HCT116 (cell line): ENCODE data around the gene LNPEP. TPM values are rescaled to one million over a fixed set of nuclear protein-coding genes. Genes with fewer than 3 reads are reported as not detected.

Experiments
- ATAC-seq: fragments of 200-7000 bp; cut with Tn5 transposase; 2 replicates; pipeline ENCODE4 v1.9.1; 2020; ENCODE audit warnings: mild to moderate bottlenecking, moderate library complexity
- BruUV-seq: library from RNA; stranded (reverse); fragments of 400-500 nt; replicated peaks from 2 replicates; lab custom pipeline; 2021; lab: Mats Ljungman, UMichigan
- CTCF ChIA-PET: fragments of 300-600 bp; sonication (Branson Sonifier 250); formaldehyde crosslinking; loops from one replicate; lab custom pipeline; 2021; ENCODE audit warnings: antibody characterized with exemption; lab: Charles Lee
- POLR2A ChIA-PET: fragments of 300-600, 350-600 bp; sonication (Branson Sonifier 250); formaldehyde crosslinking; loops from one replicate; lab custom pipeline; 2021; ENCODE audit warnings: antibody characterized with exemption; lab: Charles Lee
- RAD21 ChIA-PET, 2 experiments: fragments of 300-600 bp; sonication (Branson Sonifier 250); formaldehyde crosslinking; loops; one replicate each; lab custom pipeline; 2023; ENCODE audit warnings: low total read pairs in 2 of 2; ENCODE audit not compliant: uncharacterized antibody in 2 of 2, unreplicated experiment in 2 of 2, low non-redundant PET in 1 of 2; lab: Charles Lee
- DNase-seq: peaks from one replicate; pipeline ENCODE4 v3.0.0-alpha.2; 2010; ENCODE audit warnings: low read depth, low spot score
- H2AFZ ChIP-seq: fragments of 200-600 bp; shearing (Covaris generic), sonication (generic); 2 replicates; pipeline ENCODE4 v1.6.1; 2017; ENCODE audit warnings: low read depth, mixed run types, mixed read lengths, antibody characterized with exemption, low read length; ENCODE audit not compliant: poor library complexity, severe bottlenecking
- H3K27ac ChIP-seq: 2 replicates; pipeline ENCODE4 v1.5.1; 2012; ENCODE audit warnings: low read depth, low read length
- H3K27me3 ChIP-seq: fragments of 200-600 bp; sonication (generic); 2 replicates; pipeline ENCODE4 v1.6.1; 2016; ENCODE audit warnings: mixed run types, low read length, mixed read lengths; ENCODE audit not compliant: insufficient read depth
- H3K36me3 ChIP-seq, 2 experiments: fragments of 200-500 bp in 1 of 2; fragments of 200-600 bp in 1 of 2; sonication (Bioruptor generic) in 1 of 2; sonication (generic) in 1 of 2; 2 replicates each; pipeline versions ENCODE4 v1.5.1 to v1.6.1; 2014 to 2016; ENCODE audit warnings: low read length in 2 of 2, inconsistent platforms in 1 of 2, mixed read lengths in 1 of 2, mixed run types in 1 of 2; ENCODE audit not compliant: insufficient read depth in 2 of 2, control insufficient read depth in 1 of 2
- H3K4me1 ChIP-seq, 2 experiments: fragments of 200-600 bp in 1 of 2; sonication (generic) in 1 of 2; 2 replicates each; pipeline versions ENCODE4 v1.5.1 to v1.6.1; 2012 to 2017; ENCODE audit warnings: low read length in 2 of 2, inconsistent platforms in 1 of 2, mild to moderate bottlenecking in 1 of 2, mixed read lengths in 1 of 2, mixed run types in 1 of 2, moderate library complexity in 1 of 2; ENCODE audit not compliant: insufficient read depth in 2 of 2, control insufficient read depth in 1 of 2
- H3K4me2 ChIP-seq: fragments of 200-600 bp; sonication (generic); 2 replicates; pipeline ENCODE4 v1.6.1; 2017; ENCODE audit warnings: mixed run types, low read length, mixed read lengths
- H3K4me3 ChIP-seq, 2 experiments: fragments of 200-600 bp in 1 of 2; sonication (generic) in 1 of 2; replicated peaks in 1 of 2; 2 replicates each; pipeline ENCODE4 v1.5.1; 2011 to 2016; ENCODE audit warnings: low read length in 2 of 2, control low read depth in 1 of 2, low read depth in 1 of 2, mild to moderate bottlenecking in 1 of 2, mixed read lengths in 1 of 2, mixed run types in 1 of 2
- H3K79me2 ChIP-seq: fragments of 200-600 bp; sonication (generic); 2 replicates; pipeline ENCODE4 v1.6.1; 2017; ENCODE audit warnings: mild to moderate bottlenecking, mixed run types, low read length, moderate library complexity, mixed read lengths; ENCODE audit not compliant: insufficient read depth
- H3K9ac ChIP-seq: fragments of 200-600 bp; sonication (generic); 2 replicates; pipeline ENCODE4 v1.6.1; 2016; ENCODE audit warnings: low read length, mixed read lengths
- H3K9me2 ChIP-seq: fragments of 200-600 bp; sonication (generic), shearing (Covaris generic); 2 replicates; pipeline ENCODE4 v1.6.1; 2017; ENCODE audit warnings: mixed run types, mild to moderate bottlenecking, moderate library complexity; ENCODE audit not compliant: insufficient read depth
- H3K9me3 ChIP-seq, 2 experiments: fragments of 200-500 bp in 1 of 2; fragments of 200-600 bp in 1 of 2; sonication (Bioruptor generic) in 1 of 2; sonication (generic) in 1 of 2; 2 replicates each; pipeline ENCODE4 v1.6.1; 2014 to 2017; ENCODE audit warnings: low read length in 2 of 2, mixed read lengths in 2 of 2, inconsistent platforms in 1 of 2, low read depth in 1 of 2, mild to moderate bottlenecking in 1 of 2, mixed run types in 1 of 2, moderate library complexity in 1 of 2; ENCODE audit not compliant: control insufficient read depth in 1 of 2, insufficient read depth in 1 of 2
- H4K20me1 ChIP-seq: fragments of 200-600 bp; sonication (generic), shearing (Covaris generic); 2 replicates; pipeline ENCODE4 v1.6.1; 2017; ENCODE audit warnings: mixed run types, mild to moderate bottlenecking, moderate library complexity; ENCODE audit not compliant: insufficient read depth
- CBX3 ChIP-seq: IDR thresholded peaks from 2 replicates; pipeline ENCODE4 v1.6.1; 2012; ENCODE audit warnings: low read depth
- CEBPB ChIP-seq: IDR thresholded peaks from 2 replicates; pipeline ENCODE4 v1.6.1; 2012; ENCODE audit warnings: low read depth
- EZH2 ChIP-seq: fragments of 200-600 bp; sonication (generic); IDR thresholded peaks from 2 replicates; pipeline ENCODE4 v1.6.1; 2017; ENCODE audit warnings: antibody characterized with exemption, mixed run types
- EZH2phosphoT487 ChIP-seq: fragments of 200-600 bp; IDR thresholded peaks from 2 replicates; pipeline ENCODE4 v1.6.1; 2018; ENCODE audit warnings: antibody characterized with exemption, borderline replicate concordance
- JUND ChIP-seq: IDR thresholded peaks from 2 replicates; pipeline ENCODE4 v1.6.1; 2012
- POLR2AphosphoS5 ChIP-seq: IDR thresholded peaks from 2 replicates; pipeline ENCODE4 v1.6.1; 2011; ENCODE audit warnings: mild to moderate bottlenecking, low read depth, low read length, moderate library complexity
- RAD21 ChIP-seq: IDR thresholded peaks from 2 replicates; pipeline ENCODE4 v1.6.1; 2012; ENCODE audit warnings: low read depth, mild to moderate bottlenecking
- SIN3A ChIP-seq: IDR thresholded peaks from 2 replicates; pipeline ENCODE4 v1.6.1; 2012; ENCODE audit warnings: low read depth
- SP1 ChIP-seq: IDR thresholded peaks from 2 replicates; pipeline ENCODE4 v1.6.1; 2012; ENCODE audit warnings: low read depth
- SRF ChIP-seq: IDR thresholded peaks from 2 replicates; pipeline ENCODE4 v1.6.1; 2012; ENCODE audit warnings: low read depth
- YY1 ChIP-seq: IDR thresholded peaks from 2 replicates; pipeline ENCODE4 v1.6.1; 2011; ENCODE audit warnings: low read length, low read depth, moderate library complexity, mild to moderate bottlenecking; ENCODE audit not compliant: insufficient replicate concordance; ENCODE audit errors: extremely low read depth
- ZFX ChIP-seq: fragments of 450-650 bp; IDR thresholded peaks from 2 replicates; pipeline ENCODE4 v1.6.1; 2017
- ZNF274 ChIP-seq: fragments of 200-500 bp; sonication (Bioruptor generic); IDR thresholded peaks from 2 replicates; pipeline ENCODE4 v1.6.1; 2014; ENCODE audit warnings: mild to moderate bottlenecking, low read depth, low read length, inconsistent platforms
- intact Hi-C: fragments of 100-400 bp; cut with micrococcal nuclease; formaldehyde crosslinking; loops from 2 replicates; pipeline ENCODE4 v1.10.0; 2022
- total RNA-seq: library from RNA; stranded (reverse); gene quantifications from one replicate; pipeline ENCODE4 v1.2.1, GENCODE V29; 2021; ENCODE audit not compliant: unreplicated experiment
- TF ChIP-seq, protein P1 (sequence below): IDR thresholded peaks from 2 replicates; pipeline ENCODE4 v1.6.1; 2011; ENCODE audit warnings: mild to moderate bottlenecking, low read length, moderate library complexity; ENCODE audit not compliant: insufficient replicate concordance; ENCODE audit errors: extremely low read depth
- TF ChIP-seq, protein P2 (sequence below): IDR thresholded peaks from 2 replicates; pipeline ENCODE4 v1.6.1; 2012
- TF ChIP-seq, protein P3 (sequence below), 3 experiments: fragments of 200-600 bp in 1 of 3; sonication (generic) in 1 of 3; IDR thresholded peaks in 2 of 3; conservative IDR thresholded peaks in 1 of 3; 2 replicates each; pipeline ENCODE4 v1.5.1; 2012 to 2017; ENCODE audit warnings: low read depth in 2 of 3, low read length in 2 of 3, antibody characterized with exemption in 1 of 3, borderline replicate concordance in 1 of 3, control low read depth in 1 of 3, mild to moderate bottlenecking in 1 of 3, mixed read lengths in 1 of 3, mixed run types in 1 of 3, moderate library complexity in 1 of 3; ENCODE audit not compliant: insufficient read depth in 1 of 3

Gene LNPEP
- total RNA-seq, 1 experiment from 2014 or later: 14.9 TPM

- H3K4me2 ChIP-seq: no peak overlapping the region
- no peak for DNase-seq
- TF ChIP-seq, protein P1, sequence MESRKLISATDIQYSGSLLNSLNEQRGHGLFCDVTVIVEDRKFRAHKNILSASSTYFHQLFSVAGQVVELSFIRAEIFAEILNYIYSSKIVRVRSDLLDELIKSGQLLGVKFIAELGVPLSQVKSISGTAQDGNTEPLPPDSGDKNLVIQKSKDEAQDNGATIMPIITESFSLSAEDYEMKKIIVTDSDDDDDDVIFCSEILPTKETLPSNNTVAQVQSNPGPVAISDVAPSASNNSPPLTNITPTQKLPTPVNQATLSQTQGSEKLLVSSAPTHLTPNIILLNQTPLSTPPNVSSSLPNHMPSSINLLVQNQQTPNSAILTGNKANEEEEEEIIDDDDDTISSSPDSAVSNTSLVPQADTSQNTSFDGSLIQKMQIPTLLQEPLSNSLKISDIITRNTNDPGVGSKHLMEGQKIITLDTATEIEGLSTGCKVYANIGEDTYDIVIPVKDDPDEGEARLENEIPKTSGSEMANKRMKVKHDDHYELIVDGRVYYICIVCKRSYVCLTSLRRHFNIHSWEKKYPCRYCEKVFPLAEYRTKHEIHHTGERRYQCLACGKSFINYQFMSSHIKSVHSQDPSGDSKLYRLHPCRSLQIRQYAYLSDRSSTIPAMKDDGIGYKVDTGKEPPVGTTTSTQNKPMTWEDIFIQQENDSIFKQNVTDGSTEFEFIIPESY: no peak
- TF ChIP-seq, protein P2, sequence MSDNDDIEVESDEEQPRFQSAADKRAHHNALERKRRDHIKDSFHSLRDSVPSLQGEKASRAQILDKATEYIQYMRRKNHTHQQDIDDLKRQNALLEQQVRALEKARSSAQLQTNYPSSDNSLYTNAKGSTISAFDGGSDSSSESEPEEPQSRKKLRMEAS: no peak
- TF ChIP-seq SIN3A (no peak), JUND (no peak), EZH2phosphoT487 (no peak), YY1 (no peak), RAD21 (no peak), ZFX (no peak), EZH2 (no peak), ZNF274 (no peak), CBX3 (no peak), POLR2AphosphoS5 (no peak), SRF (no peak), SP1 (no peak), CEBPB (no peak)
- TF ChIP-seq, protein P3, sequence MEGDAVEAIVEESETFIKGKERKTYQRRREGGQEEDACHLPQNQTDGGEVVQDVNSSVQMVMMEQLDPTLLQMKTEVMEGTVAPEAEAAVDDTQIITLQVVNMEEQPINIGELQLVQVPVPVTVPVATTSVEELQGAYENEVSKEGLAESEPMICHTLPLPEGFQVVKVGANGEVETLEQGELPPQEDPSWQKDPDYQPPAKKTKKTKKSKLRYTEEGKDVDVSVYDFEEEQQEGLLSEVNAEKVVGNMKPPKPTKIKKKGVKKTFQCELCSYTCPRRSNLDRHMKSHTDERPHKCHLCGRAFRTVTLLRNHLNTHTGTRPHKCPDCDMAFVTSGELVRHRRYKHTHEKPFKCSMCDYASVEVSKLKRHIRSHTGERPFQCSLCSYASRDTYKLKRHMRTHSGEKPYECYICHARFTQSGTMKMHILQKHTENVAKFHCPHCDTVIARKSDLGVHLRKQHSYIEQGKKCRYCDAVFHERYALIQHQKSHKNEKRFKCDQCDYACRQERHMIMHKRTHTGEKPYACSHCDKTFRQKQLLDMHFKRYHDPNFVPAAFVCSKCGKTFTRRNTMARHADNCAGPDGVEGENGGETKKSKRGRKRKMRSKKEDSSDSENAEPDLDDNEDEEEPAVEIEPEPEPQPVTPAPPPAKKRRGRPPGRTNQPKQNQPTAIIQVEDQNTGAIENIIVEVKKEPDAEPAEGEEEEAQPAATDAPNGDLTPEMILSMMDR (IDR thresholded peaks at IDR 0.05 in 2 of 3, conservative IDR thresholded peaks at IDR 0.05 in 1 of 3; ENCODE audit: borderline replicate concordance in 1 of 3, insufficient read depth in 1 of 3, low read depth in 2 of 3, low read length in 2 of 3): no peak
- TF ChIP-seq, all 23 proteins: peak for 0
- Histone ChIP-seq H3K27ac (no peak overlapping the region), H3K4me3 (no peak overlapping the region), H2AFZ (no peak overlapping the region), H3K27me3 (no peaks in the 10 kb centered on the region), H4K20me1 (no peaks in the 10 kb centered on the region), H3K9me3 (no peaks in the 10 kb centered on the region), H3K36me3 (no peaks in the 10 kb centered on the region), H3K9ac (no peak overlapping the region), H3K9me2 (peaks cover 3% of the 10 kb centered on the region; the same call in 1 of the 2 replicates), H3K4me1 (peaks cover 2 to 5% of the 10 kb centered on the region in 2 experiments; a peak in 3 of 4 replicates), H3K79me2 (peaks cover 13% of the 10 kb centered on the region)
- no peak for ATAC-seq
- intact Hi-C loops: no loop called here
- RAD21 ChIA-PET: no interaction called here
- POLR2A ChIA-PET: no interaction called here
- CTCF ChIA-PET: interaction anchor here (0.7 kb wide), 1 partner anchor 438 kb away, joined by 3 read pairs; no protein-coding TSS in a partner anchor
- no TSS peak for BruUV-seq
Measured at GRCh38 chr5:96962540-96962991, 26.7 kb downstream of the LNPEP start.
